ENCODE measurements around the gene AKAP13.

DNA sequence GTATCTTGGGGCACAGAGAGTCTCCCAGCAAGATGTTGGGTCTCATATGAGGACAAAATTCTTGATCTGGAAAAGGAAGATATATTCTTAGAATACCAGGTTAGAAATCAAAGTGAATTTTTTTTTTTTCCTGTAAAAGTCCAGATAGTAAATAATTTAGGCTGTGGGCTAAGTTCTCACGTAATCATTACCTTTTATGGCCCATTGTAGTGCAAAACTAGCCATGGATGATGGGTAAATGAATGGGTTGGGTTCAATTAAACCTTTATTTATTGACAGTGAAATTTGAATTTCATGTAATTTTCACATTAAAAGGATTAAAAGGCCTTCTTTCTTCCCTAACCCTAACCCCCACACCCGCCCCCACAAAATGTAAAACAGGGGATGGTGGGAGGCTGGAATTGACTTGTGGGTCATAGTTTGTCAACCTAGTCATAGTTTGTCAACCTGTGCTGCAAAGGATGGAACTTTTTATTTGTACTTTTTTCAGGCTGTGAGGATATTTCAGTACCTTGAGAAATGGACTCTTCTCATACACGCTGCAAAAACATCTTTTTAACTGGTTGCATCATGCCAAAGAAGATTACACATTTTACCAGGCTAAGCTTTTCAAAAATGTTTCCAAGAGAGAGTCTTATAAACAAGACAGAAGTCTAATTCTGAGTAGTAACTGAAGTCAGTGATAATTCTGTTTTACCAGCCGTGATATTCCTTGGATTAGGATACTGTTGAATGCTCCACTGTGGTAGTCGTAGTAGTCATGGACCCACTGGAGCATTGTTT, 138.8 kb downstream of the AKAP13 start:
- TF ChIP-seq EZH2phosphoT487 (IDR thresholded peaks at IDR 0.05) (no peak), EZH2 (IDR thresholded peaks at IDR 0.05) (no peak)
- TF ChIP-seq, protein P1, sequence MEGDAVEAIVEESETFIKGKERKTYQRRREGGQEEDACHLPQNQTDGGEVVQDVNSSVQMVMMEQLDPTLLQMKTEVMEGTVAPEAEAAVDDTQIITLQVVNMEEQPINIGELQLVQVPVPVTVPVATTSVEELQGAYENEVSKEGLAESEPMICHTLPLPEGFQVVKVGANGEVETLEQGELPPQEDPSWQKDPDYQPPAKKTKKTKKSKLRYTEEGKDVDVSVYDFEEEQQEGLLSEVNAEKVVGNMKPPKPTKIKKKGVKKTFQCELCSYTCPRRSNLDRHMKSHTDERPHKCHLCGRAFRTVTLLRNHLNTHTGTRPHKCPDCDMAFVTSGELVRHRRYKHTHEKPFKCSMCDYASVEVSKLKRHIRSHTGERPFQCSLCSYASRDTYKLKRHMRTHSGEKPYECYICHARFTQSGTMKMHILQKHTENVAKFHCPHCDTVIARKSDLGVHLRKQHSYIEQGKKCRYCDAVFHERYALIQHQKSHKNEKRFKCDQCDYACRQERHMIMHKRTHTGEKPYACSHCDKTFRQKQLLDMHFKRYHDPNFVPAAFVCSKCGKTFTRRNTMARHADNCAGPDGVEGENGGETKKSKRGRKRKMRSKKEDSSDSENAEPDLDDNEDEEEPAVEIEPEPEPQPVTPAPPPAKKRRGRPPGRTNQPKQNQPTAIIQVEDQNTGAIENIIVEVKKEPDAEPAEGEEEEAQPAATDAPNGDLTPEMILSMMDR (IDR thresholded peaks at IDR 0.05): no peak

Measured in neural progenitor cell (in vitro differentiated cells).